BLaER1 treated with 17β-estradiol and CSF1 and Interleukin-3, amounts not matched to agents 10 nM and 100 nM (cell line): ENCODE data around the gene IGFBPL1.
A peak's percentile ranks its signal among the peaks of the same experiment; 100 is the strongest.

ENCODE experiments used
- H3K27ac ChIP-seq, 11 experiments: shearing (Covaris generic); formaldehyde crosslinking; 2 replicates each; pipeline ENCODE4 v1.8.1; 2022
- H3K27me3 ChIP-seq, 11 experiments: shearing (Covaris generic); formaldehyde crosslinking; 2 replicates each; pipeline ENCODE4 v1.8.1; 2022
- H3K36me3 ChIP-seq, 11 experiments: shearing (Covaris generic); formaldehyde crosslinking; 2 replicates each; pipeline ENCODE4 v1.8.1; 2022
- H3K4me1 ChIP-seq, 10 experiments: shearing (Covaris generic); formaldehyde crosslinking; 2 replicates each; pipeline ENCODE4 v1.8.1; 2022
- H3K4me2 ChIP-seq, 11 experiments: shearing (Covaris generic); formaldehyde crosslinking; 2 replicates each; pipeline ENCODE4 v1.8.1; 2022
- H3K4me3 ChIP-seq, 10 experiments: shearing (Covaris generic); formaldehyde crosslinking; 2 replicates each; pipeline ENCODE4 v1.8.1; 2022
- H3K9ac ChIP-seq, 11 experiments: shearing (Covaris generic); formaldehyde crosslinking; 2 replicates each; pipeline ENCODE4 v1.8.1; 2022
- H3K9me3 ChIP-seq, 11 experiments: shearing (Covaris generic); formaldehyde crosslinking; replicated peaks in 1 of 11; 2 replicates each; pipeline ENCODE4 v1.8.1; 2022
- H4K20me1 ChIP-seq, 11 experiments: shearing (Covaris generic); formaldehyde crosslinking; 2 replicates each; pipeline ENCODE4 v1.8.1; 2022
- Cebpa-rat ChIP-seq, 11 experiments: shearing (Covaris generic); IDR thresholded peaks; 2 replicates each; pipeline ENCODE4 v1.8.1; 2022

The IGFBPL1 gene

DNA sequence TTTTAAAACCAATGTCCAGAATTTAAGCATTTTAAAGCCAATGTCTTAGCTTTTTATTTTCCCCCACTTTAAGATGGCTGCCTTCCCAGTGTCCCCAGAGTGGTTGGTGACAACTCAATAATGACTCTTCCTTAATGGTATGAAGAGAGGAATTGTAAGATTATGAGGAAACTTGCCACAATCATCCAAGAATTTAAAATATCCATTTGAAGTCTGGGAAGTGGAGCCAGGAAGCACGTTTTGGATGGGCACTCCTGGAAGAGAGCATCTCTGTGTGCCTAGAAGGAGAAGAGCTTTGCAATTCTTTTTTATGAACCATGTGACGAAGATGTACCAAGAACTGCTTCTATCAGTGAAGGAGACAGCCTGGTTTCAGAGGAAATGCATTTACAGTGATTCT, 11.3 kb upstream of the IGFBPL1 start:
- Histone ChIP-seq H4K20me1 (no peaks in the 10 kb centered on the region), H3K9ac (no peak overlapping the region), H3K9me3 (peaks cover 0 to 4% (median 0%) of the 10 kb centered on the region in 11 experiments; a peak in 1 of 22 replicates), H3K27me3 (no peaks in the 10 kb centered on the region), H3K4me1 (peaks cover 35 to 59% (median 51%) of the 10 kb centered on the region in 10 experiments), H3K27ac (peak overlapping the region in 3 of 11 experiments; percentile 7 to 64 (median 45); a peak in 4 of 22 replicates), H3K4me2 (peak overlapping the region in 7 of 11 experiments; percentile 1 to 62 (median 58); a peak in 6 of 22 replicates), H3K4me3 (no peak overlapping the region), H3K36me3 (no peaks in the 10 kb centered on the region)
- no peak for TF ChIP-seq Cebpa-rat (IDR thresholded peaks at IDR 0.05)

DNA sequence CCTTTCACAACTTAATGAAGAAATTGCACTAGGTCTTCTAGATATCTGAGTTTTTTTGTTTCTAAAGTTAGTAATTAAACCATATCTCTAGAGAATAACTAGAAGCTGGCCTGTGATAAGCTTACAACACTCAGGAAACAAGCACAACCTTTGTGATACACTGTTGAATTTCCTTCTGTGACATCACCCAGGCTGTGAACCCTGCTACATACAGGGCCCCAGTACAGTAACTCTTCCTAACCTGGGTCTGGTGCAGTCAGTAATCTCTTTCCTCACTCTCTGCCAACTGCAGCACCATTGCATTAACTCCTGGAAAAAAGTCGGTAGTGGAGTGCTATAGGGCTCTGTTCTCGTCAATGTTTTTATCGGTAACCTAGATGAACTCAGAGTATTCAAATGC, 10.6 kb upstream of the IGFBPL1 start:
- peak overlapping the region in 4 of 11 experiments; percentile 45 to 64 (median 52); a peak in 8 of 22 replicates for H3K27ac ChIP-seq
- H3K27me3 ChIP-seq = no peaks in the 10 kb centered on the region
- H3K36me3 ChIP-seq = no peaks in the 10 kb centered on the region
- H3K4me2 ChIP-seq = peak overlapping the region in 9 of 11 experiments; percentile 1 to 62 (median 48); a peak in 17 of 22 replicates
- H3K9me3 ChIP-seq = peaks cover 0 to 4% (median 0%) of the 10 kb centered on the region in 11 experiments; a peak in 2 of 22 replicates
- H4K20me1 ChIP-seq = no peaks in the 10 kb centered on the region
- no peak for TF ChIP-seq Cebpa-rat (IDR thresholded peaks at IDR 0.05)
- H3K4me3 ChIP-seq = no peak overlapping the region
- peaks cover 40 to 63% (median 52%) of the 10 kb centered on the region in 10 experiments for H3K4me1 ChIP-seq
- H3K9ac ChIP-seq = peak overlapping the region in 2 of 11 experiments; percentile 8 to 11; a peak in 2 of 22 replicates

DNA sequence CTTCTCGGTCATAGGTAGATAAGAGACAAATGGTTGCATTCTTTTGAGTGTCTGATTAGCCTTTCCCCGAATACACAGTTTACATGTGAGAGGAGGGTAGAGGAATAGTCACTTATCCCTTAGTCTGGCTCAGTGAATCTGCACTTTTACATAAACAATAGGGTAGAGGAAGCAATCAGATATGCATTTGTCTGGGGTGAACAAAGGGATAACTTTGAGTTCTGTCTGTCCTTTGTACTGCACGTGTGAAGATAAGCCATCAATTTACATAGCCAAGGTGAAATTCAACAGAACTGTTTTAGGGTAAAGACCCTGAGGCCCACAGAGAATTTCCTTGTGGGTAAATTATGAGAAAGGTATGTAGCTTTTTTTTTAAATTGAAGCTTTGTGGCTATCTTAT, 10.1 kb upstream of the IGFBPL1 start:
- no peak for TF ChIP-seq Cebpa-rat (IDR thresholded peaks at IDR 0.05)
- H3K36me3 ChIP-seq = no peaks in the 10 kb centered on the region
- peak overlapping the region in 5 of 11 experiments; percentile 8 to 64 (median 46); a peak in 9 of 22 replicates for H3K27ac ChIP-seq
- H3K9me3 ChIP-seq = peaks cover 0 to 7% (median 0%) of the 10 kb centered on the region in 11 experiments; a peak in 3 of 22 replicates
- H3K9ac ChIP-seq = peak overlapping the region in 3 of 11 experiments; percentile 8 to 11 (median 9); a peak in 2 of 22 replicates
- H4K20me1 ChIP-seq = no peaks in the 10 kb centered on the region
- peaks cover 39 to 63% (median 52%) of the 10 kb centered on the region in 10 experiments for H3K4me1 ChIP-seq
- peak overlapping the region in 9 of 11 experiments; percentile 11 to 62 (median 48); a peak in 18 of 22 replicates for H3K4me2 ChIP-seq
- no peaks in the 10 kb centered on the region for H3K27me3 ChIP-seq
- no peak overlapping the region for H3K4me3 ChIP-seq

DNA sequence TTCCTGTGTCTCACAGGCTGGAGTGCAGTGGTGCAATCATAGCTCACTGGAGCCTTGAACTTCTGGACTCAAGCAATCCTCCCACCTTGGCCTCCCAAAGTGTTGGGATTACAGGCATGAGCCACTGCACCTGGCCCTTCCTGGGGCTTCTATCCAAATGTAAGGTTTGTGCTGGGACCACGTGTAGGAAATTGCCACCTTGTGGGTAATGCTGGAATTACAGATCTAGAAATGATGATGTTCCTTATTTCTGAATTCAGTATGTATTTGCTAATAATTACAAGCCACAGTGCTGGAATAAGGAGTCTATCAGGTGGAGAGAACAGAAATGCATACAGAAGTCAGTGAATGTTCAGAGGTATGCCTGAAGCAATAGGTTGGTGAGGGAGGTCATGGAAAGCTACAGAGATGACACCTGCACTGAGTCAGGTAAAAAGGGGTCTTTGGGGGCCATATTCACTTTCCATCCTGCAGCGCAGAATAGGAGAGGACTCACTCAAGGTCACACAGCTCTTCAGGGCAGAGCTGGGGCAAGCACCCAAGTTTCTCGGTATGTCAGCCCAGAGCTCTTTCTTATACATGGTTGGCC, 8.8 kb upstream of the IGFBPL1 start:
- TF ChIP-seq Cebpa-rat (IDR thresholded peaks at IDR 0.05) = no peak
- Histone ChIP-seq H3K4me1 (peaks cover 38 to 63% (median 52%) of the 10 kb centered on the region in 10 experiments), H3K27me3 (no peaks in the 10 kb centered on the region), H3K27ac (no peak overlapping the region), H3K36me3 (no peaks in the 10 kb centered on the region), H4K20me1 (no peaks in the 10 kb centered on the region), H3K9ac (no peak overlapping the region), H3K4me3 (no peak overlapping the region), H3K9me3 (peaks cover 0 to 8% (median 0%) of the 10 kb centered on the region in 11 experiments; a peak in 3 of 22 replicates), H3K4me2 (peak overlapping the region in 6 of 11 experiments; percentile 4 to 81 (median 34); a peak in 5 of 22 replicates)

DNA sequence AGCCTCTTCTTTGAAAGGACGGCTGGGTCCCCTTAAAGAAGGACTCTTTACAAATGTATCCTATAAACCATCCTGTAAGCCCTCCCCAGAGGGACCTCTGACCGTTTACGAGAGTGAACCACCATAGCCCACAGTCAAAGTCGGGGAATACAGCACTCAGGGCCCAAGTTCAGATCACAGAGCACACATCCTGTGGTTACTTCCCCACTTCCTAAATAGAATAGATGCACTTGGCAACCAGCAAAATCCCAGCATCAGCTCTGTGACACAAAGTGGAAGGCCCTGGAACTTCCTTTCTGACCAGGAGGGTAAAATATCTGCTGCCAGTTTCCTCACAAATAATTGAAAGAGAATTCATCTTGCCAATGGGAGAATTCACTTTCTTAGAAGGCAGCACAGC, 6.9 kb upstream of the IGFBPL1 start:
- TF ChIP-seq Cebpa-rat (IDR thresholded peaks at IDR 0.05) = no peak
- Histone ChIP-seq H3K9ac (no peak overlapping the region), H3K4me1 (peaks cover 27 to 54% (median 42%) of the 10 kb centered on the region in 10 experiments), H3K4me3 (no peak overlapping the region), H3K36me3 (no peaks in the 10 kb centered on the region), H3K4me2 (peak overlapping the region; percentile 56 to 81 (median 71)), H3K9me3 (peaks cover 0 to 8% (median 0%) of the 10 kb centered on the region in 11 experiments; a peak in 2 of 22 replicates), H4K20me1 (no peaks in the 10 kb centered on the region), H3K27me3 (peaks cover 0 to 9% (median 4%) of the 10 kb centered on the region in 11 experiments; a peak in 9 of 22 replicates), H3K27ac (peak overlapping the region in 1 of 11 experiments; percentile 10; a peak in 1 of 22 replicates)

DNA sequence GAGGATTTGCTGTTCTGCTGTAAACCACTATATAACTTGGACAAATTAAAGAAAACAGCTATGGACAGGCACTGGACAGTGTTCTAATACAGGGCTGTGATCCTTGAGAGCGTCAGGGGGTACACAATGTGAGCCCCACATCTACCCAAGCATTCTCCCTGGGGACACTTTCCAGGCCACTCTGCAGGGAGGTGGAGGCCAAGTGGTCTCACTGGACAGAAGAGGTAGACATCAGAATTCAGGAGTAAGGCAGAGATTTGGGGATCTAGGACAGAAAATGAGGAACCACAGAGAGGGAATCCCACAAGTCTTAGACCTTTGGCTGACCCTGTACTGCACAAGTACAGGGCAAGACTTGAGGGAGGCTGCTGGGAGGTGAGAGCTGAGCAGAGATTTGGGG, 3.8 kb upstream of the IGFBPL1 start:
- H3K4me1 ChIP-seq = peaks cover 23 to 36% (median 33%) of the 10 kb centered on the region in 10 experiments
- TF ChIP-seq Cebpa-rat (IDR thresholded peaks at IDR 0.05) = no peak
- H3K4me3 ChIP-seq = no peak overlapping the region
- no peak overlapping the region for H3K27ac ChIP-seq
- peaks cover 0 to 11% (median 0%) of the 10 kb centered on the region in 11 experiments; a peak in 3 of 22 replicates for H4K20me1 ChIP-seq
- peaks cover 29 to 38% (median 34%) of the 10 kb centered on the region in 11 experiments for H3K27me3 ChIP-seq
- no peaks in the 10 kb centered on the region for H3K36me3 ChIP-seq
- H3K4me2 ChIP-seq = no peak overlapping the region
- H3K9ac ChIP-seq = no peak overlapping the region
- H3K9me3 ChIP-seq = peaks cover 0 to 17% (median 4%) of the 10 kb centered on the region in 11 experiments; a peak in 4 of 22 replicates

DNA sequence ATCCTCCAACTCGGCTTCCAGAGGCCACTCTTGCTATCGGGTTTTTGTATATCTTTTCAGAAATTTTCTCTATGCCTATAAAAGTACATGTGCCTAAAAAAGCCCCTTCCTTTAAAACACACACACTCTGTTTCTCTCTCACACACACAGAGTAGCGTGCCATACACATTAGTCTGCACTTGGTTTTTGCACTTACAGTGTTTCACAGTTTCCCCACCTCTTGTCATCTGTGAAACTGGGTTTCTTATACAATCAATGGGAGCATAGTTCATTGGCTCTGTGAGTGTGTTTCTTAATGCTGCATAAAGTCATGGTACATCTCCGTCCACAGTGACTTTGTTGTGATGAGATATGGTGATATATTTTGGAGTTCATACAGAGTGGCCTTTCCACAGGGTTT, 664 bp upstream of the IGFBPL1 start:
- no peaks in the 10 kb centered on the region for H3K36me3 ChIP-seq
- H4K20me1 ChIP-seq = peaks cover 0 to 11% (median 0%) of the 10 kb centered on the region in 11 experiments; a peak in 3 of 22 replicates
- no peak overlapping the region for H3K4me3 ChIP-seq
- peaks cover 0 to 15% (median 4%) of the 10 kb centered on the region in 11 experiments; a peak in 4 of 22 replicates for H3K9me3 ChIP-seq
- no peak overlapping the region for H3K4me2 ChIP-seq
- peaks cover 44 to 63% (median 55%) of the 10 kb centered on the region in 11 experiments for H3K27me3 ChIP-seq
- no peak overlapping the region for H3K9ac ChIP-seq
- TF ChIP-seq Cebpa-rat (IDR thresholded peaks at IDR 0.05) = no peak
- H3K27ac ChIP-seq = no peak overlapping the region
- peaks cover 0 to 9% (median 7%) of the 10 kb centered on the region in 10 experiments; a peak in 11 of 20 replicates for H3K4me1 ChIP-seq

DNA sequence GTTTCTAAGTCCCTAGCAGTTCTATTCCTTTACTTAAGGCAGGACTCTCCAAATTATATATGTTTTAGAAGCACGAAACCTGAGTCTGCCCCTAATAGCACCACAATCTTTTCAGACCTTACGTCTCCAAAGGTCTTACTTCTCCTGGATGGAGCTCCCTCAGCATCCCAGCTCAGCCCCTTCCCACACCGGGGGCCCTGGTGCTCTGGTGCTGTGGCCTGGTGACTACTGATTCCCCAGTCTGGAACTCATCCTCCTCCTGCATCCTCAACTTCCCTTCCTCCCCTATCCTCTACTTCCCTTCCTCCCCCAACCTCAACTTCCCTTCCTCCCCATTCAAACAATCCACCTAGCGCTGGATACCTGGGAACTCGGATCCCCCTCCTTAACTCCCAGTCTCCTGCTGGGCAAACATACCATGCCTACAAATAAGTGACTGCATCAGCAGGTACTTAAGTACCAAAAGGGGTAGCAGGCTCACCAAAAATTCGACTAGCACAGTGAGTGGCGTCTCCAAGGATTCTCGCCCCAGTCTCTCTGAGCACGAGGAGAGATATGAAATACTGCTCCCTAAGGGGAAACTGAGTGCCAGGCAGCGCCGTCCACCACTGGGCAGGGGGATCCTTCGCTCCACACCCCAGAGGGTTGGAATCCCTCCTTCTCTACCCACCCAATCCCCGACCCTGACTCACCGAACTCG, 831 bp downstream of the IGFBPL1 start:
- Histone ChIP-seq H3K4me1 (peaks cover 0 to 9% (median 7%) of the 10 kb centered on the region in 10 experiments; a peak in 11 of 20 replicates), H4K20me1 (peaks cover 0 to 11% (median 0%) of the 10 kb centered on the region in 11 experiments; a peak in 3 of 22 replicates), H3K9ac (no peak overlapping the region), H3K27ac (no peak overlapping the region), H3K27me3 (peaks cover 44 to 63% (median 55%) of the 10 kb centered on the region in 11 experiments), H3K36me3 (no peaks in the 10 kb centered on the region), H3K4me2 (peak overlapping the region; percentile 66 to 87 (median 75); a peak in 18 of 22 replicates), H3K4me3 (peak overlapping the region in 8 of 10 experiments; percentile 39 to 60 (median 48); a peak in 10 of 20 replicates), H3K9me3 (peaks cover 0 to 9% (median 4%) of the 10 kb centered on the region in 11 experiments; a peak in 3 of 22 replicates)
- no peak for TF ChIP-seq Cebpa-rat (IDR thresholded peaks at IDR 0.05)
